Activated naive CD8-positive, alpha-beta T cell treated with anti-CD3 and anti-CD28 coated beads, Interleukin-2, amount 10 ng/mL, durations not matched to agents 7 days and 5 days (primary cell): ENCODE data around the gene B4GALT7. TPM values are rescaled to one million over a fixed set of nuclear protein-coding genes. Genes with fewer than 3 reads are reported as not detected.
"Not testable (repeated sequence)": the region's sequence is repeated elsewhere in the genome, so short reads cannot be mapped to it uniquely, and the experiment has no call there.

ENCODE experiments used
- ATAC-seq: fragments of 150-1000 bp; cut with Tn5 transposase; one replicate; pipeline ENCODE4 v1.10.0; 2021; ENCODE audit warnings: low read depth, moderate library complexity
- POLR2A ChIA-PET: fragments of 350-600 bp; sonication (Branson Sonifier 250); formaldehyde crosslinking; loops from one replicate; lab custom pipeline; 2021; ENCODE audit warnings: antibody characterized with exemption; lab: Charles Lee
- DNase-seq: peaks from one replicate; pipeline ENCODE4 v3.0.0; 2021
- H3K27ac Mint-ChIP-seq: one replicate; pipeline ENCODE4 v1.8.0; 2022; ENCODE audit warnings: mild to moderate bottlenecking, mixed read lengths
- H3K27me3 Mint-ChIP-seq: one replicate; pipeline ENCODE4 v1.8.0; 2022; ENCODE audit warnings: mild to moderate bottlenecking, moderate library complexity, mixed read lengths
- H3K36me3 Mint-ChIP-seq: one replicate; pipeline ENCODE4 v1.8.0; 2021; ENCODE audit warnings: mild to moderate bottlenecking, mixed read lengths
- H3K4me1 Mint-ChIP-seq: one replicate; pipeline ENCODE4 v1.8.0; 2021; ENCODE audit warnings: mixed read lengths
- H3K4me3 Mint-ChIP-seq: one replicate; pipeline ENCODE4 v1.8.0; 2022; ENCODE audit warnings: mild to moderate bottlenecking, moderate library complexity, mixed read lengths
- H3K9me3 Mint-ChIP-seq: one replicate; pipeline ENCODE4 v1.8.0; 2021; ENCODE audit warnings: mixed read lengths
- total RNA-seq, 2 experiments: library from RNA; stranded (reverse); gene quantifications; one replicate each; pipeline ENCODE4 v1.2.3, GENCODE V29; 2021

The B4GALT7 gene
- total RNA-seq, 2 experiments from 2014 or later = 26.2 to 28.5 TPM

DNA sequence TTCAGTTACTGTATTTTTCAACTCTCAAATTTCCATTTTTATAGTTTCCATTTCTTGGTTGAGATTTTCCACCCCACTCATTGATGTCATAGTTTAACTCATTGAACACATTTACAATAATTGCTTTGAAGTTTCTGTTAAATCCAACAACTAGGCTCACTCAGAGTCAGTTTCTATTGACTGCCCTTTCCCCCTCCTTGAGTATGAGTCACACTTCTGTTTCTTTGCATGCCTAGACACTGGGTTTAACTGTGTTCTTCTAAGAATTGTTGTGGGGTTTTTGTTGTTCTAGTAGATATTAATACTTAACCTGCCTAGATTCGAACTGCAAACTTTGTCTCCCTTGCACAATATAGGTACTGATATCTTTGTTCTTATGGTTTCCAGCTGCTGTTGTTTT, 45.5 kb downstream of the B4GALT7 start:
- H3K27me3 Mint-ChIP-seq, POLR2A ChIA-PET, H3K4me1 Mint-ChIP-seq, H3K27ac Mint-ChIP-seq, H3K4me3 Mint-ChIP-seq, ATAC-seq, DNase-seq: not testable (repeated sequence)
- Mint-ChIP-seq H3K36me3 (peaks cover 30% of the 10 kb centered on the region), H3K9me3 (peaks cover 18% of the 10 kb centered on the region)

DNA sequence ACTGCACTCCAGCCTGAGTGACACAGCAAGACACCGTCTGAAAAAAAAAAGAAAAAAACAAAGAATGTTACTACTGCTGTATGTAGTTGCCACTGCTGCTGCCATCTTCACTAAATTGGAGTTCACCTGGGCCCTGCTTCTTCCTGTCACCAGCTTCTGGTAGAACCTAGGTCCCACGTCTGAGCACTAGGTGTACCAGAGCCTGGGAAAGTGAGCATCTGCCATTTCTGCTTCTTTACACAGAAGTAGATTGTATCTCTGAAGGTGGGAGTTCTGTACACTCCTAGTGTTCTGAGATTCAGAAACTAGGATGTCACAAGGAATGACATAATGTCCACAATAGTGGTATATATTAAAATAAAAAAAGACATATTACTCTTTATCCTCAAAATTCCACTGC, 51.3 kb downstream of the B4GALT7 start:
- H3K4me1 Mint-ChIP-seq, H3K27me3 Mint-ChIP-seq, ATAC-seq, H3K27ac Mint-ChIP-seq, DNase-seq, POLR2A ChIA-PET, H3K4me3 Mint-ChIP-seq: not testable (repeated sequence)
- Mint-ChIP-seq H3K36me3 (peaks cover 27% of the 10 kb centered on the region), H3K9me3 (peaks cover 21% of the 10 kb centered on the region)

DNA sequence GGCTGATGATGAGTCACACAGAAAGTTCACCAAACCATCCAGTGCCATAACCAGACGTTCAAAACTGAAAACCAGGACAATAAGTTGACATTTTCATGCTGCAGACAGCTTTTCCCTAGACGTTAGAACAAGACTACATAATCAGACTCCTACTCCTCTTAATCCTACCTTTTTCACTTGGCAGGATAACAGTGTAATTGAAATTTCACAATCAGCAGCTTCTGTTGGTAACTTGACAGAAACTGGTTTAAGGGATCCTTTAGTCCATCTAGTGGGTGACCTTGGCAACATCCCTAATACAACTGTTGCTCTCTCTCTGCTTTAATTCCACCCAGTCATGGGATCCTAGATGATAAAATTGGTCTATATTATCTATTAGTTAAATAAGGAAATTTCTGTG, 57.9 kb downstream of the B4GALT7 start:
- ATAC-seq, DNase-seq, H3K9me3 Mint-ChIP-seq, H3K4me1 Mint-ChIP-seq, H3K27me3 Mint-ChIP-seq, H3K4me3 Mint-ChIP-seq, H3K27ac Mint-ChIP-seq, POLR2A ChIA-PET: not testable (repeated sequence)
- H3K36me3 Mint-ChIP-seq = peaks cover 23% of the 10 kb centered on the region

DNA sequence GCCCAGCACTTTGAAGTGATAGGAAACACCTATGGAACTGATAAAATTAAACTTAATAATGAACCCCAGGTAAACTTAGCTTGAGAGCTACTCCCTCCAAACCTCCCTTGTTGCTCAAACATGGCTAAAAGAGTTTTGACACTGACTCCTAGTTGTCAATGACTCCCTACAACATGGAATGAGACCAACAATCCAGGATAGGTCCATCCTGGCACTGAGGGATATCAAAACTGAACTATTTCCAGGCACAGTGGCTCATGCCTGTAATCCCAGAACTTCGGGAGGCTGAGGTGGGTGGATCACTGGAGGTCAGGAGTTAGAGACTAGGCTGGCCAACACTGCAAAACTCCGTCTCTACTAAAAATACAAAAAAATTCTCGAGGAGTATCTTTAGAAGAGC, 58.6 kb downstream of the B4GALT7 start:
- POLR2A ChIA-PET, H3K9me3 Mint-ChIP-seq, H3K4me3 Mint-ChIP-seq, ATAC-seq, H3K27ac Mint-ChIP-seq, H3K27me3 Mint-ChIP-seq, H3K4me1 Mint-ChIP-seq, DNase-seq: not testable (repeated sequence)
- H3K36me3 Mint-ChIP-seq = peaks cover 25% of the 10 kb centered on the region

Other genes starting within 250 kb of the B4GALT7 start
- 100 to 1,000 TPM; 110 to 116 TPM for gene LMAN2, start 248.5 kb upstream of the B4GALT7 start, total RNA-seq
- 100 to 1,000 TPM; 113 to 124 TPM for gene RGS14, start 242.2 kb upstream of the B4GALT7 start, total RNA-seq
- gene SLC34A1, start 215.7 kb upstream of the B4GALT7 start, total RNA-seq = 1 to 10 TPM; 1.9 to 2.1 TPM
- not detected for gene PFN3, start 199.5 kb upstream of the B4GALT7 start, total RNA-seq
- 1 to 10 TPM; 2.2 to 2.8 TPM for gene F12, start 190.6 kb upstream of the B4GALT7 start, total RNA-seq
- 100 to 1,000 TPM; 181 to 186 TPM for gene GRK6, start 173.5 kb upstream of the B4GALT7 start, total RNA-seq
- gene PRR7, start 153.3 kb upstream of the B4GALT7 start, total RNA-seq = 10 to 100 TPM; 10.0 to 10.6 TPM
- 10 to 100 TPM; 82.5 to 87.0 TPM for gene DBN1, start 126.5 kb upstream of the B4GALT7 start, total RNA-seq
- gene PDLIM7, start 102.5 kb upstream of the B4GALT7 start, total RNA-seq = 10 to 100 TPM; 51.6 to 60.6 TPM
- gene DOK3, start 90.3 kb upstream of the B4GALT7 start, total RNA-seq = 1 to 10 TPM; 3.7 to 6.0 TPM
- gene DDX41, start 83.2 kb upstream of the B4GALT7 start, total RNA-seq = 100 to 1,000 TPM; 132 to 135 TPM
- 100 to 1,000 TPM; 142 to 153 TPM for gene FAM193B, start 45.6 kb upstream of the B4GALT7 start, total RNA-seq
- gene TMED9, start 7.9 kb upstream of the B4GALT7 start, total RNA-seq = 10 to 100 TPM; 81.0 to 83.2 TPM
- gene FAM153A, start 182.8 kb downstream of the B4GALT7 start, total RNA-seq = 10 to 100 TPM; 41.7 to 42.0 TPM